Erythroblast (primary cell): Measurements from ENCODE around the gene AUTS2.

ENCODE experiments used
- GATA1 ChIP-seq: IDR thresholded peaks from 2 replicates; pipeline ENCODE4 v1.6.1; 2011; ENCODE audit warnings: low read depth, mild to moderate bottlenecking, control low read depth, low read length, moderate library complexity
- POLR2A ChIP-seq: IDR thresholded peaks from 2 replicates; pipeline ENCODE4 v1.6.1; 2011; ENCODE audit warnings: mild to moderate bottlenecking, low read length

DNA sequence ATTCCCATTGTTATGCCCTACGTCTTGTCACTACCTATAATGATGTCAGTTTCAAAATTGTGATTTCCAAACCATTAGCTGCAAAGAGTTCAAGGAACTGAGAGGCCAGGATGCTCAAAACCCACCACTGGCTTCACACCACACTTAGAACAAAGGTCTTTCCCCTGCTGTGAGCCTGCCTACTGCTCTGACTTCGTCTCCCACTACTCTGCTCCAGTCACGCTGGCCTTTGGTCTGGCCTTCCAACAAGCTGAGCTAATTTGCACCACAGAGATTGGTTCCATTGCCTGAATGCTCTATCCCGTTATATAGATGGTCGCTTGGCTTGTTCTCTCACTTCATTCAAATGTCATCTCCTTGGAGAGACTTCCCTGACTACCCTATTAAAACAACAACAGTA is 961.5 kb downstream of the AUTS2 start:
- no peak for TF ChIP-seq POLR2A
- TF ChIP-seq GATA1: no peak
